ENCODE data around the gene THAP5. TPM values are rescaled to one million over a fixed set of nuclear protein-coding genes. Genes with fewer than 3 reads are reported as not detected.
"Not testable (repeated sequence)": the region's sequence is repeated elsewhere in the genome, so short reads cannot be mapped to it uniquely, and the experiment has no call there.

Gene THAP5
- total RNA-seq, 1 experiment from 2014 or later: 24.6 TPM

DNA sequence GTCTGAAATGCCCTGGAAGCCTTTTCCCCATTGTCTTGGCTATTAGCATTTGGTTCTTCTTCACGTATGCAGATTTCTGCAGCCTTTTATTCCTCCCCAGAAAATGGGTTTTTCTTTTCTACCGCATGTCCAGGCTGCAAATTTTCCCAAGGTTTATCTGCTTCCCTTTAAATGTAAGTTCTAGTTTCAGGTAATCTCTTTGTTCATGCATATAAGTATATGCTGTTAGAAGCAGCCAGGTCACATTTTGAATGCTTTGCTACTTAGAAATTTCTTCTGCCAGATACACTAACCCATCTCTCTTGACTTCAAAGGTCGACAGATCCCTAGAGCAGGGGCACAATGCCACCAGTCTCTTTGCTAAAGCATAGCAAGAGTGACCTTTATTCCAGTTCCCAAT is 12.3 kb downstream of the THAP5 start:
- no peaks in the 10 kb centered on the region for H3K4me1 ChIP-seq (ENCODE audit: control insufficient read depth, insufficient read depth, low read length)
- CTCF ChIA-PET: no interaction called here
- no peak overlapping the region for H3K4me3 ChIP-seq (ENCODE audit: low read depth in 2 of 2, low read length in 2 of 2)
- TF ChIP-seq SIN3A (IDR thresholded peaks at IDR 0.05; ENCODE audit: borderline replicate concordance, insufficient read depth, low read depth, low read length) (no peak), TCF7L2 (IDR thresholded peaks at IDR 0.05; ENCODE audit: low read depth, low read length) (no peak), POLR2AphosphoS5 (IDR thresholded peaks at IDR 0.05; ENCODE audit: low read depth, low read length) (no peak)
- TF ChIP-seq, protein P1, sequence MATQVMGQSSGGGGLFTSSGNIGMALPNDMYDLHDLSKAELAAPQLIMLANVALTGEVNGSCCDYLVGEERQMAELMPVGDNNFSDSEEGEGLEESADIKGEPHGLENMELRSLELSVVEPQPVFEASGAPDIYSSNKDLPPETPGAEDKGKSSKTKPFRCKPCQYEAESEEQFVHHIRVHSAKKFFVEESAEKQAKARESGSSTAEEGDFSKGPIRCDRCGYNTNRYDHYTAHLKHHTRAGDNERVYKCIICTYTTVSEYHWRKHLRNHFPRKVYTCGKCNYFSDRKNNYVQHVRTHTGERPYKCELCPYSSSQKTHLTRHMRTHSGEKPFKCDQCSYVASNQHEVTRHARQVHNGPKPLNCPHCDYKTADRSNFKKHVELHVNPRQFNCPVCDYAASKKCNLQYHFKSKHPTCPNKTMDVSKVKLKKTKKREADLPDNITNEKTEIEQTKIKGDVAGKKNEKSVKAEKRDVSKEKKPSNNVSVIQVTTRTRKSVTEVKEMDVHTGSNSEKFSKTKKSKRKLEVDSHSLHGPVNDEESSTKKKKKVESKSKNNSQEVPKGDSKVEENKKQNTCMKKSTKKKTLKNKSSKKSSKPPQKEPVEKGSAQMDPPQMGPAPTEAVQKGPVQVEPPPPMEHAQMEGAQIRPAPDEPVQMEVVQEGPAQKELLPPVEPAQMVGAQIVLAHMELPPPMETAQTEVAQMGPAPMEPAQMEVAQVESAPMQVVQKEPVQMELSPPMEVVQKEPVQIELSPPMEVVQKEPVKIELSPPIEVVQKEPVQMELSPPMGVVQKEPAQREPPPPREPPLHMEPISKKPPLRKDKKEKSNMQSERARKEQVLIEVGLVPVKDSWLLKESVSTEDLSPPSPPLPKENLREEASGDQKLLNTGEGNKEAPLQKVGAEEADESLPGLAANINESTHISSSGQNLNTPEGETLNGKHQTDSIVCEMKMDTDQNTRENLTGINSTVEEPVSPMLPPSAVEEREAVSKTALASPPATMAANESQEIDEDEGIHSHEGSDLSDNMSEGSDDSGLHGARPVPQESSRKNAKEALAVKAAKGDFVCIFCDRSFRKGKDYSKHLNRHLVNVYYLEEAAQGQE (IDR thresholded peaks at IDR 0.05; ENCODE audit: insufficient read depth in 1 of 2, low read depth in 2 of 2, low read length in 1 of 2): no peak
- TF ChIP-seq, protein P2, sequence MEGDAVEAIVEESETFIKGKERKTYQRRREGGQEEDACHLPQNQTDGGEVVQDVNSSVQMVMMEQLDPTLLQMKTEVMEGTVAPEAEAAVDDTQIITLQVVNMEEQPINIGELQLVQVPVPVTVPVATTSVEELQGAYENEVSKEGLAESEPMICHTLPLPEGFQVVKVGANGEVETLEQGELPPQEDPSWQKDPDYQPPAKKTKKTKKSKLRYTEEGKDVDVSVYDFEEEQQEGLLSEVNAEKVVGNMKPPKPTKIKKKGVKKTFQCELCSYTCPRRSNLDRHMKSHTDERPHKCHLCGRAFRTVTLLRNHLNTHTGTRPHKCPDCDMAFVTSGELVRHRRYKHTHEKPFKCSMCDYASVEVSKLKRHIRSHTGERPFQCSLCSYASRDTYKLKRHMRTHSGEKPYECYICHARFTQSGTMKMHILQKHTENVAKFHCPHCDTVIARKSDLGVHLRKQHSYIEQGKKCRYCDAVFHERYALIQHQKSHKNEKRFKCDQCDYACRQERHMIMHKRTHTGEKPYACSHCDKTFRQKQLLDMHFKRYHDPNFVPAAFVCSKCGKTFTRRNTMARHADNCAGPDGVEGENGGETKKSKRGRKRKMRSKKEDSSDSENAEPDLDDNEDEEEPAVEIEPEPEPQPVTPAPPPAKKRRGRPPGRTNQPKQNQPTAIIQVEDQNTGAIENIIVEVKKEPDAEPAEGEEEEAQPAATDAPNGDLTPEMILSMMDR (IDR thresholded peaks at IDR 0.05): no peak
- H3K36me3 ChIP-seq (ENCODE audit: control insufficient read depth, insufficient read depth, low read length): no peaks in the 10 kb centered on the region
- BruUV-seq (replicated peaks): no TSS peak
- no peak overlapping the region for H3K27ac ChIP-seq (ENCODE audit: low read length)
- DNase-seq (ENCODE audit: low read depth, low spot score) (no peak), ATAC-seq (no peak)
- in situ Hi-C loops (cut with HindIII; ENCODE audit: low pct_unique_long_range_greater_than_20kb, low sequenced_read_pairs): no loop called here
- intact Hi-C loops (cut with micrococcal nuclease; ENCODE audit: unreplicated experiment): no loop called here
- POLR2A ChIA-PET: no interaction called here
- H3K9me3 ChIP-seq (ENCODE audit: control insufficient read depth, insufficient read depth, low read depth, low read length): no peaks in the 10 kb centered on the region
- no peaks in the 10 kb centered on the region for H3K27me3 ChIP-seq (ENCODE audit: control insufficient read depth, insufficient read depth, low read length)

- CTCF ChIA-PET; ATAC-seq; intact Hi-C loops (cut with micrococcal nuclease; ENCODE audit: unreplicated experiment); H3K4me1 ChIP-seq (ENCODE audit: control insufficient read depth, insufficient read depth, low read length); H3K36me3 ChIP-seq (ENCODE audit: control insufficient read depth, insufficient read depth, low read length); BruUV-seq (replicated peaks); H3K9me3 ChIP-seq (ENCODE audit: control insufficient read depth, insufficient read depth, low read depth, low read length); in situ Hi-C loops (cut with HindIII; ENCODE audit: low pct_unique_long_range_greater_than_20kb, low sequenced_read_pairs); DNase-seq (ENCODE audit: low read depth, low spot score); H3K27ac ChIP-seq (ENCODE audit: low read length); H3K27me3 ChIP-seq (ENCODE audit: control insufficient read depth, insufficient read depth, low read length); H3K4me3 ChIP-seq (ENCODE audit: low read depth in 2 of 2, low read length in 2 of 2); POLR2A ChIA-PET: not testable (repeated sequence)
Measured at GRCh38 chr7:108556665-108557064, 12.8 kb downstream of the THAP5 start.

GRCh38 chr7:108548141-108548896 is 21.2 kb downstream of the THAP5 start:
- DNase-seq (ENCODE audit: low read depth, low spot score); H3K27ac ChIP-seq (ENCODE audit: low read length); H3K36me3 ChIP-seq (ENCODE audit: control insufficient read depth, insufficient read depth, low read length); H3K9me3 ChIP-seq (ENCODE audit: control insufficient read depth, insufficient read depth, low read depth, low read length); BruUV-seq (replicated peaks); intact Hi-C loops (cut with micrococcal nuclease; ENCODE audit: unreplicated experiment); in situ Hi-C loops (cut with HindIII; ENCODE audit: low pct_unique_long_range_greater_than_20kb, low sequenced_read_pairs); ATAC-seq; POLR2A ChIA-PET; H3K4me3 ChIP-seq (ENCODE audit: low read depth in 2 of 2, low read length in 2 of 2); CTCF ChIA-PET; H3K27me3 ChIP-seq (ENCODE audit: control insufficient read depth, insufficient read depth, low read length); H3K4me1 ChIP-seq (ENCODE audit: control insufficient read depth, insufficient read depth, low read length): not testable (repeated sequence)

Measured in Panc1 (cell line).